ENCODE measurements around the gene VPS35.

Gene VPS35

DNA sequence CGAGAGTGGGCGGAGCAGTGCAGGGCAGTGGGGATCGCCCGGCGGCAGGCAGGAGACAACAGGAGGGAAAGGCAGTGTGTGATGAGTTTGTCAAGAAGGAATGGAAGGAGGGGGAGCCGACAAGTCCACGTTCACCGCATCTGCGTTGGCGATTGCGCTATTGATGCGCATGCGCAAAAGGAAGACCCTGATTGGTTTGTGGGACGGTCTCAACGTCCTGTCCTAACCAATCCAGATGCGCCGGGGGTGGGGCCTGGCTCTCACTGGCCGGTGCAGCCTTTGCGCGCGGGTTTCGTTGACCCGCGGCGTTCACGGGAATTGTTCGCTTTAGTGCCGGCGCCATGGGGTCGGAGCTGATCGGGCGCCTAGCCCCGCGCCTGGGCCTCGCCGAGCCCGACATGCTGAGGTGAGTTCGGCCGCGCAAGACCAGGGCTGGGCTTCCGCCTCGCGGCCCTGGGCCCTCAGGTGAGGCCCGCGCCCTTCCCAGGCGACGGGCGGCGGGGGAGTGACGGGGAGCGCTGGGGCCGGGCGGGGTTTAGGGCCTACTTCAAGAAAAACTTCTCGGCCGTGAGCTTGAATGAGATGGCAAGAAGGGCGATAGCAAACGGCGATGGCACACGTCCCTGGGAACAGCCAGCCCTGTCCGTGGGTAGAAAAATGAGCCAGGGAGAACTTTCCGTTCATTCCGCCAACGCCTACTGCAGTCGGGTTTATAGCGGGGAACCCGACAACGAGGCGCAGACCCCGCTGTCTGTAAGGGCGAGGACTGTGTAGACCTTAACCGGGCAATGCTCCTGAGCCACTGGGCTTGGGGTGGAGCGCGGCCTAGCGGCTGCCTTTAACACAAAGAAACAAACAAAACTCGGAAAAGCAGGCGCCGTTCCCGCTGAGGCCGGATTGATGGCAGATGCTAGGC lies 645 bp upstream of the VPS35 start, which contains the start of gene ORC6:
TSS of gene ORC6 (plus strand) at position 295 of the 916 bp plus-strand sequence. CDS start at position 342, 47 bp downstream.
- H3K36me3 ChIP-seq (ENCODE audit: control insufficient read depth in 2 of 2, insufficient read depth in 1 of 2, low read length in 2 of 2) = peaks cover 11 to 32% of the 10 kb centered on the region in 2 experiments
- CTCF ChIA-PET = interaction anchor here (0.9 to 3.7 kb wide), 3 partner anchors 16 to 139 kb away, joined by 3 to 21 read pairs (median 3); no protein-coding TSS in a partner anchor
- H3K4me1 ChIP-seq (ENCODE audit: control insufficient read depth, insufficient read depth, low read length) = peaks cover 6% of the 10 kb centered on the region; the same call in 1 of the 2 replicates
- POLR2A ChIA-PET = interaction anchor here (0.5 to 1.7 kb wide), 11 partner anchors 11 to 141 kb away, joined by 3 to 5 read pairs (median 3); partner anchors contain the start of gene C16orf87
- H3K4me3 ChIP-seq (ENCODE audit: low read depth, low read length) = peak within 1 kb of the TSS; percentile 95
- H3K27ac ChIP-seq (ENCODE audit: extremely low read depth, low read depth, low read length) = peak within 1 kb of the TSS; percentile 81
- H3K9me3 ChIP-seq (ENCODE audit: control insufficient read depth, insufficient read depth, low read depth, low read length) = no peaks in the 10 kb centered on the region
- TF ChIP-seq ZBTB8A (tag by site-specific recombination; IDR thresholded peaks at IDR 0.05) (peak; percentile 53), ZNF324 (tag by site-specific recombination; IDR thresholded peaks at IDR 0.05) (no peak), ZNF621 (tag by site-specific recombination; IDR thresholded peaks at IDR 0.05) (no peak), ZNF335 (tag by site-specific recombination; conservative IDR thresholded peaks at IDR 0.05) (peak; percentile 92), ZXDB (tag by site-specific recombination; IDR thresholded peaks at IDR 0.05) (peak; percentile 33; the same call in 1 of the 2 replicates), OVOL3 (tag by site-specific recombination; IDR thresholded peaks at IDR 0.05) (0 out of 2 replicates have a peak, but pooled peaks have one; percentile 18), GFI1B (tag by site-specific recombination; IDR thresholded peaks at IDR 0.05) (no peak), KLF1 (tag by site-specific recombination; IDR thresholded peaks at IDR 0.05) (0 out of 2 replicates have a peak, but pooled peaks have one; percentile 12), ZNF768 (tag by site-specific recombination; IDR thresholded peaks at IDR 0.05) (no peak), ZNF561 (tag by site-specific recombination; IDR thresholded peaks at IDR 0.05; ENCODE audit: borderline replicate concordance) (peak; percentile 60), ZNF341 (tag by site-specific recombination; IDR thresholded peaks at IDR 0.05; ENCODE audit: low read depth) (peak; percentile 61; the same call in 1 of the 2 replicates), ZNF600 (tag by site-specific recombination; IDR thresholded peaks at IDR 0.05) (no peak), ZNF311 (tag by site-specific recombination; IDR thresholded peaks at IDR 0.05; ENCODE audit: borderline replicate concordance) (no peak), ZFHX2 (tag by site-specific recombination; conservative IDR thresholded peaks at IDR 0.05) (peak; percentile 81), PRDM1 (tag by site-specific recombination; IDR thresholded peaks at IDR 0.05) (0 out of 2 replicates have a peak, but pooled peaks have one; percentile 42), ZNF202 (tag by site-specific recombination; IDR thresholded peaks at IDR 0.05; ENCODE audit: borderline replicate concordance) (no peak), ZNF555 (tag by site-specific recombination; conservative IDR thresholded peaks at IDR 0.05) (no peak), ZNF76 (tag by site-specific recombination; IDR thresholded peaks at IDR 0.05; ENCODE audit: borderline replicate concordance, low read depth) (peak; percentile 78)
- TF ChIP-seq, protein P1, sequence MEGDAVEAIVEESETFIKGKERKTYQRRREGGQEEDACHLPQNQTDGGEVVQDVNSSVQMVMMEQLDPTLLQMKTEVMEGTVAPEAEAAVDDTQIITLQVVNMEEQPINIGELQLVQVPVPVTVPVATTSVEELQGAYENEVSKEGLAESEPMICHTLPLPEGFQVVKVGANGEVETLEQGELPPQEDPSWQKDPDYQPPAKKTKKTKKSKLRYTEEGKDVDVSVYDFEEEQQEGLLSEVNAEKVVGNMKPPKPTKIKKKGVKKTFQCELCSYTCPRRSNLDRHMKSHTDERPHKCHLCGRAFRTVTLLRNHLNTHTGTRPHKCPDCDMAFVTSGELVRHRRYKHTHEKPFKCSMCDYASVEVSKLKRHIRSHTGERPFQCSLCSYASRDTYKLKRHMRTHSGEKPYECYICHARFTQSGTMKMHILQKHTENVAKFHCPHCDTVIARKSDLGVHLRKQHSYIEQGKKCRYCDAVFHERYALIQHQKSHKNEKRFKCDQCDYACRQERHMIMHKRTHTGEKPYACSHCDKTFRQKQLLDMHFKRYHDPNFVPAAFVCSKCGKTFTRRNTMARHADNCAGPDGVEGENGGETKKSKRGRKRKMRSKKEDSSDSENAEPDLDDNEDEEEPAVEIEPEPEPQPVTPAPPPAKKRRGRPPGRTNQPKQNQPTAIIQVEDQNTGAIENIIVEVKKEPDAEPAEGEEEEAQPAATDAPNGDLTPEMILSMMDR (tag by site-specific recombination; IDR thresholded peaks at IDR 0.05) = peak; percentile 91
- TF ChIP-seq, protein P2, sequence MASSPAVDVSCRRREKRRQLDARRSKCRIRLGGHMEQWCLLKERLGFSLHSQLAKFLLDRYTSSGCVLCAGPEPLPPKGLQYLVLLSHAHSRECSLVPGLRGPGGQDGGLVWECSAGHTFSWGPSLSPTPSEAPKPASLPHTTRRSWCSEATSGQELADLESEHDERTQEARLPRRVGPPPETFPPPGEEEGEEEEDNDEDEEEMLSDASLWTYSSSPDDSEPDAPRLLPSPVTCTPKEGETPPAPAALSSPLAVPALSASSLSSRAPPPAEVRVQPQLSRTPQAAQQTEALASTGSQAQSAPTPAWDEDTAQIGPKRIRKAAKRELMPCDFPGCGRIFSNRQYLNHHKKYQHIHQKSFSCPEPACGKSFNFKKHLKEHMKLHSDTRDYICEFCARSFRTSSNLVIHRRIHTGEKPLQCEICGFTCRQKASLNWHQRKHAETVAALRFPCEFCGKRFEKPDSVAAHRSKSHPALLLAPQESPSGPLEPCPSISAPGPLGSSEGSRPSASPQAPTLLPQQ (tag by site-specific recombination; IDR thresholded peaks at IDR 0.05) = peak; percentile 79; the same call in 1 of the 2 replicates
- TF ChIP-seq, protein P3, sequence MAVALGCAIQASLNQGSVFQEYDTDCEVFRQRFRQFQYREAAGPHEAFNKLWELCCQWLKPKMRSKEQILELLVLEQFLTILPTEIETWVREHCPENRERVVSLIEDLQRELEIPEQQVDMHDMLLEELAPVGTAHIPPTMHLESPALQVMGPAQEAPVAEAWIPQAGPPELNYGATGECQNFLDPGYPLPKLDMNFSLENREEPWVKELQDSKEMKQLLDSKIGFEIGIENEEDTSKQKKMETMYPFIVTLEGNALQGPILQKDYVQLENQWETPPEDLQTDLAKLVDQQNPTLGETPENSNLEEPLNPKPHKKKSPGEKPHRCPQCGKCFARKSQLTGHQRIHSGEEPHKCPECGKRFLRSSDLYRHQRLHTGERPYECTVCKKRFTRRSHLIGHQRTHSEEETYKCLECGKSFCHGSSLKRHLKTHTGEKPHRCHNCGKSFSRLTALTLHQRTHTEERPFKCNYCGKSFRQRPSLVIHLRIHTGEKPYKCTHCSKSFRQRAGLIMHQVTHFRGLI (tag by site-specific recombination; IDR thresholded peaks at IDR 0.05) = 0 out of 2 replicates have a peak, but pooled peaks have one; percentile 37
- TF ChIP-seq, protein P4, sequence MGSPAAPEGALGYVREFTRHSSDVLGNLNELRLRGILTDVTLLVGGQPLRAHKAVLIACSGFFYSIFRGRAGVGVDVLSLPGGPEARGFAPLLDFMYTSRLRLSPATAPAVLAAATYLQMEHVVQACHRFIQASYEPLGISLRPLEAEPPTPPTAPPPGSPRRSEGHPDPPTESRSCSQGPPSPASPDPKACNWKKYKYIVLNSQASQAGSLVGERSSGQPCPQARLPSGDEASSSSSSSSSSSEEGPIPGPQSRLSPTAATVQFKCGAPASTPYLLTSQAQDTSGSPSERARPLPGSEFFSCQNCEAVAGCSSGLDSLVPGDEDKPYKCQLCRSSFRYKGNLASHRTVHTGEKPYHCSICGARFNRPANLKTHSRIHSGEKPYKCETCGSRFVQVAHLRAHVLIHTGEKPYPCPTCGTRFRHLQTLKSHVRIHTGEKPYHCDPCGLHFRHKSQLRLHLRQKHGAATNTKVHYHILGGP (tag by site-specific recombination; IDR thresholded peaks at IDR 0.05) = no peak; the same call in 1 of the 2 replicates
- TF ChIP-seq, protein P5, sequence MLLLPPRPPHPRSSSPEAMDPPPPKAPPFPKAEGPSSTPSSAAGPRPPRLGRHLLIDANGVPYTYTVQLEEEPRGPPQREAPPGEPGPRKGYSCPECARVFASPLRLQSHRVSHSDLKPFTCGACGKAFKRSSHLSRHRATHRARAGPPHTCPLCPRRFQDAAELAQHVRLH (tag by site-specific recombination; IDR thresholded peaks at IDR 0.05) = no peak
- TF ChIP-seq, protein P6, sequence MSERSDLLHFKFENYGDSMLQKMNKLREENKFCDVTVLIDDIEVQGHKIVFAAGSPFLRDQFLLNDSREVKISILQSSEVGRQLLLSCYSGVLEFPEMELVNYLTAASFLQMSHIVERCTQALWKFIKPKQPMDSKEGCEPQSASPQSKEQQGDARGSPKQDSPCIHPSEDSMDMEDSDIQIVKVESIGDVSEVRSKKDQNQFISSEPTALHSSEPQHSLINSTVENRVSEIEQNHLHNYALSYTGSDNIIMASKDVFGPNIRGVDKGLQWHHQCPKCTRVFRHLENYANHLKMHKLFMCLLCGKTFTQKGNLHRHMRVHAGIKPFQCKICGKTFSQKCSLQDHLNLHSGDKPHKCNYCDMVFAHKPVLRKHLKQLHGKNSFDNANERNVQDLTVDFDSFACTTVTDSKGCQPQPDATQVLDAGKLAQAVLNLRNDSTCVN (tag by site-specific recombination; optimal IDR thresholded peaks at IDR 0.05) = peak; percentile 82
- TF ChIP-seq, protein P7, sequence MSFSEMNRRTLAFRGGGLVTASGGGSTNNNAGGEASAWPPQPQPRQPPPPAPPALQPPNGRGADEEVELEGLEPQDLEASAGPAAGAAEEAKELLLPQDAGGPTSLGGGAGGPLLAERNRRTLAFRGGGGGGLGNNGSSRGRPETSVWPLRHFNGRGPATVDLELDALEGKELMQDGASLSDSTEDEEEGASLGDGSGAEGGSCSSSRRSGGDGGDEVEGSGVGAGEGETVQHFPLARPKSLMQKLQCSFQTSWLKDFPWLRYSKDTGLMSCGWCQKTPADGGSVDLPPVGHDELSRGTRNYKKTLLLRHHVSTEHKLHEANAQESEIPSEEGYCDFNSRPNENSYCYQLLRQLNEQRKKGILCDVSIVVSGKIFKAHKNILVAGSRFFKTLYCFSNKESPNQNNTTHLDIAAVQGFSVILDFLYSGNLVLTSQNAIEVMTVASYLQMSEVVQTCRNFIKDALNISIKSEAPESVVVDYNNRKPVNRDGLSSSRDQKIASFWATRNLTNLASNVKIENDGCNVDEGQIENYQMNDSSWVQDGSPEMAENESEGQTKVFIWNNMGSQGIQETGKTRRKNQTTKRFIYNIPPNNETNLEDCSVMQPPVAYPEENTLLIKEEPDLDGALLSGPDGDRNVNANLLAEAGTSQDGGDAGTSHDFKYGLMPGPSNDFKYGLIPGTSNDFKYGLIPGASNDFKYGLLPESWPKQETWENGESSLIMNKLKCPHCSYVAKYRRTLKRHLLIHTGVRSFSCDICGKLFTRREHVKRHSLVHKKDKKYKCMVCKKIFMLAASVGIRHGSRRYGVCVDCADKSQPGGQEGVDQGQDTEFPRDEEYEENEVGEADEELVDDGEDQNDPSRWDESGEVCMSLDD (tag by site-specific recombination; IDR thresholded peaks at IDR 0.05) = no peak
